Nephron (organoid): Measurements from ENCODE around the gene LCP1.

Experiments
- H3K27ac Mint-ChIP-seq, 3 experiments: 2 replicates each; pipeline ENCODE4 v1.8.0; 2020; ENCODE audit warnings: mixed read lengths in 3 of 3, mild to moderate bottlenecking in 2 of 3, moderate library complexity in 1 of 3
- H3K27me3 Mint-ChIP-seq: 2 replicates; pipeline ENCODE4 v1.8.0; 2021; ENCODE audit warnings: low read depth, mild to moderate bottlenecking, moderate library complexity, mixed read lengths
- H3K36me3 Mint-ChIP-seq: 2 replicates; pipeline ENCODE4 v1.8.0; 2020; ENCODE audit warnings: low read depth, mixed read lengths
- H3K4me1 Mint-ChIP-seq: 2 replicates; pipeline ENCODE4 v1.8.0; 2020; ENCODE audit warnings: mixed read lengths
- H3K4me3 Mint-ChIP-seq, 3 experiments: 2 replicates each; pipeline ENCODE4 v1.8.0; 2020; ENCODE audit warnings: mild to moderate bottlenecking in 3 of 3, mixed read lengths in 3 of 3, moderate library complexity in 2 of 3
- H3K9me3 Mint-ChIP-seq: 2 replicates; pipeline ENCODE4 v1.8.0; 2020; ENCODE audit warnings: mixed read lengths
- TF ChIP-seq, protein P1 (sequence below), 3 experiments: fragments of 200-600 bp; sonication (generic); IDR thresholded peaks; one replicate each; pipeline ENCODE4 v1.5.0; 2021; ENCODE audit warnings: antibody characterized with exemption in 3 of 3; ENCODE audit not compliant: unreplicated experiment in 3 of 3

The LCP1 gene

DNA sequence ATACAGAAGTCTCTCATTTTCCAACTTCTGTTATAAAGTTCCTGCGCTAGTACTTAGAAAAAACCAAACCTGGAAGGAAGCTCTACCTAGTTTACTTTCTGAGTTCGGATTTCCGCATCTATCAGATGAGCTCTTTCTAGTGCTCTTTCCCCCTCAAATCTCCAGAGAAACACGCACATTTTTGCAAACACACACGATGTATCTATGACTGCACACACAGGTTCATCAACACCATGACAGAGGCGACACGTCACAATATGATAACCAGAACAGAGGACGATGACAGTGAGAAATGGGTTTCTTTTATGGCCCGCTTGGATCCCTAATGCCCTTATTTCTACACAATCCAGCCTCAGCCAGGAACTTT, 29.1 kb upstream of the LCP1 start:
- peak overlapping the region in 2 of 3 experiments; percentile 16 to 22 for H3K27ac Mint-ChIP-seq
- H3K36me3 Mint-ChIP-seq: no peaks in the 10 kb centered on the region
- TF ChIP-seq, protein P1, sequence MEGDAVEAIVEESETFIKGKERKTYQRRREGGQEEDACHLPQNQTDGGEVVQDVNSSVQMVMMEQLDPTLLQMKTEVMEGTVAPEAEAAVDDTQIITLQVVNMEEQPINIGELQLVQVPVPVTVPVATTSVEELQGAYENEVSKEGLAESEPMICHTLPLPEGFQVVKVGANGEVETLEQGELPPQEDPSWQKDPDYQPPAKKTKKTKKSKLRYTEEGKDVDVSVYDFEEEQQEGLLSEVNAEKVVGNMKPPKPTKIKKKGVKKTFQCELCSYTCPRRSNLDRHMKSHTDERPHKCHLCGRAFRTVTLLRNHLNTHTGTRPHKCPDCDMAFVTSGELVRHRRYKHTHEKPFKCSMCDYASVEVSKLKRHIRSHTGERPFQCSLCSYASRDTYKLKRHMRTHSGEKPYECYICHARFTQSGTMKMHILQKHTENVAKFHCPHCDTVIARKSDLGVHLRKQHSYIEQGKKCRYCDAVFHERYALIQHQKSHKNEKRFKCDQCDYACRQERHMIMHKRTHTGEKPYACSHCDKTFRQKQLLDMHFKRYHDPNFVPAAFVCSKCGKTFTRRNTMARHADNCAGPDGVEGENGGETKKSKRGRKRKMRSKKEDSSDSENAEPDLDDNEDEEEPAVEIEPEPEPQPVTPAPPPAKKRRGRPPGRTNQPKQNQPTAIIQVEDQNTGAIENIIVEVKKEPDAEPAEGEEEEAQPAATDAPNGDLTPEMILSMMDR (IDR thresholded peaks at IDR 0.05; ENCODE audit: unreplicated experiment in 3 of 3): no peak
- H3K4me1 Mint-ChIP-seq: peaks cover 9% of the 10 kb centered on the region
- H3K9me3 Mint-ChIP-seq: peaks cover 4% of the 10 kb centered on the region
- H3K27me3 Mint-ChIP-seq: peaks cover 10% of the 10 kb centered on the region
- H3K4me3 Mint-ChIP-seq: peak overlapping the region; percentile 73 to 85 (median 84)

DNA sequence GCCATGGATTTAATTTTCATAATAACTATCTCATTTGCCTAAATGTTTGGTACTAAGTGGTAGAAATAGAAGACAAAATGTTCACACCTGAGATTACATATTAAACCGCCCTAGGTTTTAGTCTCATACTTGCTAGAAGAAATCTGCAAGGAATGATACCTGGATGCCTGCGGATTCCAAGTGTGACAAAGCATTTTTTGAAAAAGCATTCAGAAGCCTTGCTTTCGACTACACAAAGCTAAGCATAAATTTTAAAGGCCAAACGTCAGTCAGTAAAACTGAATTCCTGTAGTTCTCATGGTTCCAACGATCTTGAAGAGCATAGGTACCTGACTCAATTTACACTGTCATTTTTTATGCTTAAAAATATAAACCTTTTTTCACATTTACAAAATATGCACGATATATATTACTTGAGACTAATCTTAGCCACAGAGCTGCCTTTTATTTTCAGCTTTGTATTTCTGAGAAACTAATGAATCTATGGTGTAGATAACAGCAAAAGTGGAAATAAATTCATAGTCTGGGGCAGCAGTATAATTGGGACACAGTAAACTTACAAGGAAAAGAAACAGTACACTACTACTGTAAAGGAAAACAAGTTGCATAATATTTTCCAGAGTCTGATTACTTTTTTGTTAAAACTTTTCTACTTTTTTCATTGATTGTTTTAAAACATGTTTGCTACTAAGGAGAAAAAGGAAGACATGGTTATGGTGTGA, 28.5 kb upstream of the LCP1 start:
- H3K27me3 Mint-ChIP-seq: peaks cover 10% of the 10 kb centered on the region
- peak overlapping the region in 1 of 3 experiments; percentile 16 for H3K27ac Mint-ChIP-seq
- H3K36me3 Mint-ChIP-seq: no peaks in the 10 kb centered on the region
- peak overlapping the region; percentile 73 to 85 (median 84) for H3K4me3 Mint-ChIP-seq
- H3K9me3 Mint-ChIP-seq: no peaks in the 10 kb centered on the region
- TF ChIP-seq, protein P1 (IDR thresholded peaks at IDR 0.05; ENCODE audit: unreplicated experiment in 3 of 3): no peak
- peaks cover 9% of the 10 kb centered on the region for H3K4me1 Mint-ChIP-seq

DNA sequence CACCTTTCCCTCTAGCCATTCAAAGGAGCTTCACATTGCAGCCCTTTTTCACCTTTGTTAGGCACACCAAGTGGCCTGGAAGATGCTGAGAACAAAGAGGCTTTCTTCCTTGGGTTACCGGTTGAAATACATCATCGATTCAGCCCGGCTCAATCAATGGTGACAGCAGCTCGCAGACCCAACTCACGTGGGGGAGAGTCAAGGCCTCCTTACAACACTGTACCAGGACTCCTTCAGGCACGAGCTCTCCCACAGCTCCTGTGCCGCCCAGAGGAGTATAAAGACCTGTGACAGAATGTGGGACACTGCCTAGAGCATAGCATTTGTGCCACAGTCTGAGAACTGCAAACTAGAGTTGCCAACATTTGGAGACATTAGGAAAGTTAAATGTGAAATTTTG, 25.9 kb upstream of the LCP1 start:
- Mint-ChIP-seq H3K36me3 (no peaks in the 10 kb centered on the region), H3K27ac (no peak overlapping the region), H3K9me3 (no peaks in the 10 kb centered on the region), H3K4me1 (peaks cover 9% of the 10 kb centered on the region), H3K27me3 (peaks cover 10% of the 10 kb centered on the region), H3K4me3 (no peak overlapping the region)
- TF ChIP-seq, protein P1 (IDR thresholded peaks at IDR 0.05; ENCODE audit: unreplicated experiment in 3 of 3): no peak

DNA sequence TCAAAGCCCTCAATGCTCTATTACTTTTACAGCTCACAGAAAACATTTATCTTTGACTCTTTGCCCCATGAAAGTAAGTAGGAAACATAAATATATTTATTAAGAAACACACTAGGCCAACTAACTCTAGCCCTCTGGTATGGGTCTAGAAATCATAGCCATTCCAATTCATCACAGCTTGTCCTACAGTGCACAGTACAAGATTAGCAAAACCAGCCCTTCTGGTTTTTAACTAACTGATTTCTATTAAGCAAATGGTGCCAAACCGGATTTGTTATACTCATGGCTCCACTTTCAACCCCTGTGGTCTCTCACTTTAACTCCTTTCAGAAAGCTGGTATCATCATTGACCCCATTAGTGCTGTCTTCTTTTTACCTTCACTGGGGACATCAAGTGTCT, 24.2 kb upstream of the LCP1 start:
- Mint-ChIP-seq H3K27ac (no peak overlapping the region), H3K36me3 (no peaks in the 10 kb centered on the region), H3K4me3 (no peak overlapping the region), H3K4me1 (peaks cover 6% of the 10 kb centered on the region), H3K9me3 (no peaks in the 10 kb centered on the region), H3K27me3 (peaks cover 2% of the 10 kb centered on the region)
- TF ChIP-seq, protein P1 (IDR thresholded peaks at IDR 0.05; ENCODE audit: unreplicated experiment in 3 of 3): no peak

DNA sequence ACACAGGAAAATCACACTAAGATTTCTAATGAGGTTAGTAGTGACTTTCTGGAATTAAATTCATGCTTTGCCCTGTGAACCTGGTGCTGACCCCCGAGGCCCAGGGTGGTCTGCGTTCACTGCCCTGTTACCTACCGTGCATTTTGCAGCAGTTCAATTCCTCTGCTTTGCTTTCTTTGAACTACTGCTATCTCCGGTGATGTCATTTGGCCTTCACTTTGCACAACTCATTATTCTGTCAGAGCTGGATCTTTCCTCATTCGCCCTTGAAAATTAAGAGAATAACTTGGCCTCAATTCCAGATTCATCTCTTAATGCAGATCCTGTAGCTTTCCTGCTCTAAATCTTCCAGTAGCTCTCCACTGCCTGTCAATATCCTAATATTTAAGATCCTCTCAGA, 21.0 kb upstream of the LCP1 start:
- TF ChIP-seq, protein P1 (IDR thresholded peaks at IDR 0.05; ENCODE audit: unreplicated experiment in 3 of 3): no peak
- no peaks in the 10 kb centered on the region for H3K4me1 Mint-ChIP-seq
- H3K27ac Mint-ChIP-seq: no peak overlapping the region
- no peak overlapping the region for H3K4me3 Mint-ChIP-seq
- no peaks in the 10 kb centered on the region for H3K36me3 Mint-ChIP-seq
- no peaks in the 10 kb centered on the region for H3K27me3 Mint-ChIP-seq
- no peaks in the 10 kb centered on the region for H3K9me3 Mint-ChIP-seq

DNA sequence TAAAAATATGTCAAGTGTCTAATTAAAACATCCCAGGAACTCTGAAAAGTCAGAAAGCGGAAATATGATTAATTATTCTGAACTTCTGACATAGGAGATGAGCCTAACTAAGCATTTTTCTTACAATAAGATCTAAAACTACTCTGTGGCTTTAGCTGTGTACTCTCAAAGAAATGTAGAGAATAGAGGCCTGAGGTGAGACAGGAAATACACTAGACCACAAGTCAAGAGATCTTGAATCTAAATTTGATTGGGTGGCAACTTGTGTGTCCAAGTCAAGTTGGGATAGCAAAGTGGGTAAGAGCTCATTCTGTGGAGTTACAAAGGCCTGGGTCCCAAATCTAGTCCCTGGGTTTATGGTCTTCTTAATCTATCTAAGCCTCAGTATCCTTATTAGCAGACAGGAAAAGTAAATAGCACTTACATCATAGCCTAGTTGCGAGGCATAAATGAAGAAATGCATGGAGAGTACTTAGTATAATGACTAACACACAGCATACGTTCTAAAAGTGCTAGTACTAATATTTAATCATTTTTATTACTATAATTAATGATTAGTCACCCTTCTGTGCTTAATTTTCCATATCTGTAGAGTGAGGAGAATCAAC, 20.3 kb upstream of the LCP1 start:
- H3K36me3 Mint-ChIP-seq: no peaks in the 10 kb centered on the region
- H3K27me3 Mint-ChIP-seq: no peaks in the 10 kb centered on the region
- no peak overlapping the region for H3K27ac Mint-ChIP-seq
- H3K9me3 Mint-ChIP-seq: no peaks in the 10 kb centered on the region
- TF ChIP-seq, protein P1 (IDR thresholded peaks at IDR 0.05; ENCODE audit: unreplicated experiment in 3 of 3): no peak
- H3K4me1 Mint-ChIP-seq: no peaks in the 10 kb centered on the region
- no peak overlapping the region for H3K4me3 Mint-ChIP-seq
